SK-N-SH treated with all-trans-retinoic acid at 6 μM for 48 hours (cell line): Measurements from ENCODE around the gene SUN3.

Source experiments
- ATAC-seq: fragments of 200-7000 bp; cut with Tn5 transposase; 3 replicates; pipeline ENCODE4 v1.9.1; 2020; ENCODE audit warnings: mild to moderate bottlenecking, moderate library complexity
- ARNTL ChIP-seq: fragments of 450-650 bp; formaldehyde crosslinking; IDR thresholded peaks from 2 replicates; pipeline ENCODE4 v1.5.0; 2020; ENCODE audit warnings: low read depth, mild to moderate bottlenecking, moderate library complexity, borderline replicate concordance
- BACH2 ChIP-seq: fragments of 250-450 bp; sonication (Bioruptor Pico); IDR thresholded peaks from 2 replicates; pipeline ENCODE4 v1.9.0; 2021; ENCODE audit warnings: mild to moderate bottlenecking, borderline replicate concordance
- CSDC2 ChIP-seq: fragments of 250-450 bp; sonication (Bioruptor Pico); IDR thresholded peaks from 2 replicates; pipeline ENCODE4 v1.5.0; 2020; ENCODE audit warnings: mild to moderate bottlenecking, moderate library complexity
- ESRRG ChIP-seq: fragments of 250-450 bp; sonication (Bioruptor Pico); IDR thresholded peaks from 2 replicates; pipeline ENCODE4 v1.6.1; 2021; ENCODE audit warnings: mild to moderate bottlenecking
- ISL1 ChIP-seq: fragments of 250-450 bp; sonication (Bioruptor Pico); IDR thresholded peaks from 2 replicates; pipeline ENCODE4 v2.1.2; 2022; ENCODE audit warnings: mild to moderate bottlenecking, moderate library complexity
- OSR1 ChIP-seq: fragments of 250-450 bp; sonication (Bioruptor Pico); IDR thresholded peaks from 2 replicates; pipeline ENCODE4 v1.8.0; 2022; ENCODE audit warnings: moderate library complexity, mild to moderate bottlenecking, inconsistent platforms
- PATZ1 ChIP-seq: fragments of 250-450 bp; sonication (Bioruptor Pico); IDR thresholded peaks from 2 replicates; pipeline ENCODE4 v1.8.0; 2020; ENCODE audit warnings: mild to moderate bottlenecking, moderate library complexity, borderline replicate concordance
- POU6F1 ChIP-seq: fragments of 250-450 bp; sonication (Bioruptor Pico); IDR thresholded peaks from 2 replicates; pipeline ENCODE4 v1.8.0; 2021; ENCODE audit warnings: low read depth, mild to moderate bottlenecking, moderate library complexity, borderline replicate concordance
- PPARA ChIP-seq: fragments of 250-450 bp; sonication (Bioruptor Pico); IDR thresholded peaks from 2 replicates; pipeline ENCODE4 v1.5.0; 2020; ENCODE audit warnings: mild to moderate bottlenecking, borderline replicate concordance
- RARB ChIP-seq: fragments of 250-450 bp; sonication (Bioruptor Pico); IDR thresholded peaks from 2 replicates; pipeline ENCODE4 v1.8.0; 2021; ENCODE audit warnings: mild to moderate bottlenecking, moderate library complexity
- SNAI2 ChIP-seq: fragments of 250-450 bp; sonication (Bioruptor Pico); IDR thresholded peaks from 2 replicates; pipeline ENCODE4 v1.5.0; 2020; ENCODE audit warnings: mild to moderate bottlenecking, moderate library complexity
- TCF4 ChIP-seq: fragments of 250-450 bp; sonication (Bioruptor Pico); IDR thresholded peaks from 2 replicates; pipeline ENCODE4 v1.8.0; 2021; ENCODE audit warnings: mild to moderate bottlenecking, moderate library complexity, borderline replicate concordance
- TSHZ2 ChIP-seq: fragments of 250-450 bp; sonication (Bioruptor Pico); IDR thresholded peaks from 2 replicates; pipeline ENCODE4 v1.5.0; 2020; ENCODE audit warnings: mild to moderate bottlenecking, moderate library complexity
- ZC3H10 ChIP-seq: fragments of 250-450 bp; sonication (Bioruptor Pico); IDR thresholded peaks from 2 replicates; pipeline ENCODE4 v1.5.1; 2021; ENCODE audit warnings: mild to moderate bottlenecking, moderate library complexity
- ZFP3 ChIP-seq: fragments of 250-450 bp; sonication (Bioruptor Pico); IDR thresholded peaks from 2 replicates; pipeline ENCODE4 v1.5.0; 2020; ENCODE audit warnings: mild to moderate bottlenecking, moderate library complexity
- ZNF565 ChIP-seq: fragments of 450-650 bp; formaldehyde crosslinking; conservative IDR thresholded peaks from 2 replicates; pipeline ENCODE4 v1.5.0; 2020; ENCODE audit warnings: low read depth, mild to moderate bottlenecking, moderate library complexity
- ZNF70 ChIP-seq: fragments of 450-650 bp; formaldehyde crosslinking; IDR thresholded peaks from 2 replicates; pipeline ENCODE4 v1.5.0; 2020; ENCODE audit warnings: mild to moderate bottlenecking, moderate library complexity
- ZNF8 ChIP-seq: fragments of 450-650 bp; formaldehyde crosslinking; IDR thresholded peaks from 2 replicates; pipeline ENCODE4 v1.5.0; 2020; ENCODE audit warnings: mild to moderate bottlenecking, moderate library complexity
- TF ChIP-seq, protein P1 (sequence below): fragments of 250-450 bp; sonication (Bioruptor Pico); IDR thresholded peaks from 2 replicates; pipeline ENCODE4 v1.5.1; 2020; ENCODE audit warnings: low read depth, mild to moderate bottlenecking, moderate library complexity
- TF ChIP-seq, protein P2 (sequence below): fragments of 250-450 bp; sonication (Bioruptor Pico); IDR thresholded peaks from 2 replicates; pipeline ENCODE4 v1.5.1; 2021; ENCODE audit warnings: mild to moderate bottlenecking, moderate library complexity

Gene SUN3

DNA sequence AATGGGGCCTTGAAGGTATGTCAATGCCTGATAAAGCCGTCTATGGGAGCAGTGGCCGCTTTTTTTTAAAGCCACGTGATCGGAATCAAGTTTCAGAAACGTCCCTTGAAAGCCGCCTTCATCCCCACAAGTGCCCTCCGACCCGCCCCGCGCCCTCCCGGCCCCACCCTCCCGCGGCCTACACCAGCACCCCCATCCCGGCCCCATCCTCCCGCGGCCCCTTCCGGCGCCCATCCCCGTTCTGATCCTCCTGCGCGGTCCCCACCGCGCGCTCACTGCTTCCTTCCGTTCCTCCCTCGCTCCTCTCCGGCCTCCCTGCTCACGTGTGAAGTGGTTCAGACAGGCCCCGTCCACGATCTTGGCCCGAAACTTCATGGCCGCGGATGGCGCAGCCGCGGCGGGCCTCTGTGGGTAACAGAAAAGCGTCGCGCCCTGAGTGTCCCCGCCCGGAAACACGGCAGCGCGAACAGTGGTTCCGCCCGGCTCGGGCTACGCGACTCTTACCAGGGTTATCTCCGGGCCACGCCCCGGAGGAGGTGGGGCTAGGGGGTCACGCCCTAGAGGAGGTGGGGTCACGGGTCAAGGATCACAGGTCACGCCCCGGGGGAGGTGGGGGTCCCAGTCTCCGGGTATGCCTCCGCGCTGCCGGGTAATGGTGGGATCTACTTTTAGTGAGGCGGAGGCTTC lies 49.6 kb downstream of the SUN3 start, which contains the start of gene HUS1 (continued):
- TF ChIP-seq PATZ1: peak; percentile 53; the same call in 1 of the 2 replicates
- TF ChIP-seq TSHZ2 (CRISPR knock-in tag): peak; percentile 76; the same call in 1 of the 2 replicates
- no peak; the same call in 1 of the 2 replicates for TF ChIP-seq TCF4 (CRISPR knock-in tag)

DNA sequence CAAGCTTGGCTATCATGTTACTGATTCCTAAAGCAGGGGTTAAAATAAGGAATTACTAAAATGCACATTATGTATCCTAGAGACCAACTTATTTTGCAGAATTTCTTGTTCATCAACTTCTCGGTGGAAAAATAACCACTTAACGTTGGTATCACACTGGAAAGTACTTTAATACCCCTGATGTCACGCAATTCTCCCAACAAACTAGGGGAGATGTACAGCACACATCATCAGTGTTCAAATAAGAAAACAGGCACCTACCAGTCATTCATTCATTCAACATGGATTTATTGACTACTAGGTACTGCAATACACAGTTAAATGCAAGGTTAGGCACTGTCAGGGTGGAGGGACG lies 50.1 kb downstream of the SUN3 start:
- no peak for ATAC-seq
- TF ChIP-seq ESRRG (CRISPR knock-in tag) (0 out of 2 replicates have a peak, but pooled peaks have one; percentile 9), OSR1 (CRISPR knock-in tag) (no peak)
- TF ChIP-seq, all 23 proteins: peak for 1

DNA sequence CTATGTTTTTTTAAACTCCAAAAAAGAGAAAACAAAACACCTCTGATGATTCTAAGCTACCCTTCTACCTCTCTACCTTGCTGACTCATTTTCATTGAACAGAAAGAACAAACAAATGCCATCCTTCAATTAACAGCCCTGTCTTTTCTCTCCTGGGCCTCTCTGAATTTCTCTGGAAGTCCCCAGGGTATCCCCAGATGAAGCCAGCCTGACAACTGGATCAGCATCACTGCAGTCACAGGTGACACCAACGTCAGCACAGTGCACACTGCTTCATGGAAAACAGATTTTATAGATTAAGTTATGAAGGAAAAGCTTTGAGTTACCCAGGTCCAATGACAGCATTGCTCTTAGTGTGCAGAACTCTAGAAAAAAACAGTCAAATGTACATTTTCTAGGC lies 55.2 kb downstream of the SUN3 start:
- no peak for TF ChIP-seq SNAI2
- TF ChIP-seq ARNTL: no peak
- TF ChIP-seq ZC3H10 (CRISPR knock-in tag): no peak

GRCh38 chr7:47970761-47971160 lies 58.1 kb downstream of the SUN3 start:
- TF ChIP-seq TSHZ2 (CRISPR knock-in tag): no peak
- TF ChIP-seq PATZ1: no peak
- no peak for TF ChIP-seq ARNTL
- no peak for TF ChIP-seq ESRRG (CRISPR knock-in tag)
- TF ChIP-seq OSR1 (CRISPR knock-in tag): no peak
- no peak for TF ChIP-seq TCF4 (CRISPR knock-in tag)
- TF ChIP-seq BACH2 (CRISPR knock-in tag): no peak
- TF ChIP-seq PPARA (CRISPR knock-in tag): no peak
- TF ChIP-seq ZFP3 (CRISPR knock-in tag): no peak
- no peak for TF ChIP-seq ZNF70 (CRISPR knock-in tag)
- TF ChIP-seq RARB: no peak
- no peak for TF ChIP-seq ZNF8 (CRISPR knock-in tag)
- no peak for TF ChIP-seq POU6F1 (CRISPR knock-in tag)
- TF ChIP-seq SNAI2: no peak
- TF ChIP-seq, protein P1, sequence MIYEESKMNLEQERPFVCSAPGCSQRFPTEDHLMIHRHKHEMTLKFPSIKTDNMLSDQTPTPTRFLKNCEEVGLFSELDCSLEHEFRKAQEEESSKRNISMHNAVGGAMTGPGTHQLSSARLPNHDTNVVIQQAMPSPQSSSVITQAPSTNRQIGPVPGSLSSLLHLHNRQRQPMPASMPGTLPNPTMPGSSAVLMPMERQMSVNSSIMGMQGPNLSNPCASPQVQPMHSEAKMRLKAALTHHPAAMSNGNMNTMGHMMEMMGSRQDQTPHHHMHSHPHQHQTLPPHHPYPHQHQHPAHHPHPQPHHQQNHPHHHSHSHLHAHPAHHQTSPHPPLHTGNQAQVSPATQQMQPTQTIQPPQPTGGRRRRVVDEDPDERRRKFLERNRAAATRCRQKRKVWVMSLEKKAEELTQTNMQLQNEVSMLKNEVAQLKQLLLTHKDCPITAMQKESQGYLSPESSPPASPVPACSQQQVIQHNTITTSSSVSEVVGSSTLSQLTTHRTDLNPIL: no peak
- no peak for TF ChIP-seq CSDC2 (CRISPR knock-in tag)
- TF ChIP-seq, protein P2, sequence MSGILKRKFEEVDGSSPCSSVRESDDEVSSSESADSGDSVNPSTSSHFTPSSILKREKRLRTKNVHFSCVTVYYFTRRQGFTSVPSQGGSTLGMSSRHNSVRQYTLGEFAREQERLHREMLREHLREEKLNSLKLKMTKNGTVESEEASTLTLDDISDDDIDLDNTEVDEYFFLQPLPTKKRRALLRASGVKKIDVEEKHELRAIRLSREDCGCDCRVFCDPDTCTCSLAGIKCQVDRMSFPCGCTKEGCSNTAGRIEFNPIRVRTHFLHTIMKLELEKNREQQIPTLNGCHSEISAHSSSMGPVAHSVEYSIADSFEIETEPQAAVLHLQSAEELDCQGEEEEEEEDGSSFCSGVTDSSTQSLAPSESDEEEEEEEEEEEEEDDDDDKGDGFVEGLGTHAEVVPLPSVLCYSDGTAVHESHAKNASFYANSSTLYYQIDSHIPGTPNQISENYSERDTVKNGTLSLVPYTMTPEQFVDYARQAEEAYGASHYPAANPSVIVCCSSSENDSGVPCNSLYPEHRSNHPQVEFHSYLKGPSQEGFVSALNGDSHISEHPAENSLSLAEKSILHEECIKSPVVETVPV (CRISPR knock-in tag): no peak
- no peak for TF ChIP-seq ISL1
- no peak for TF ChIP-seq ZNF565 (CRISPR knock-in tag)
- TF ChIP-seq, all 23 proteins: peak for 0
- ATAC-seq: no peak

More for the DNA sequence above, 55.2 kb downstream of the SUN3 start:
- no peak for ATAC-seq
